GM12878 (cell line): ENCODE data around the gene IGLL1. TPM values are rescaled to one million over a fixed set of nuclear protein-coding genes. Genes with fewer than 3 reads are reported as not detected.

Source experiments
- IKZF1 ChIP-seq: fragments of 450-650 bp; conservative IDR thresholded peaks from 2 replicates; pipeline ENCODE4 v1.6.1; 2017; ENCODE audit warnings: antibody characterized with exemption, mild to moderate bottlenecking
- NR2C2 ChIP-seq: IDR thresholded peaks from 2 replicates; pipeline ENCODE4 v1.6.1; 2011; ENCODE audit warnings: borderline replicate concordance, low read depth; ENCODE audit not compliant: control insufficient read depth, insufficient read length
- SRF ChIP-seq, 2 experiments: IDR thresholded peaks; 2 replicates each; pipeline ENCODE4 v1.6.1; 2011; ENCODE audit warnings: low read depth in 2 of 2, low read length in 2 of 2, mild to moderate bottlenecking in 1 of 2, moderate library complexity in 1 of 2
- ZBTB40 ChIP-seq: fragments of 450-650 bp; IDR thresholded peaks from 2 replicates; pipeline ENCODE4 v1.6.1; 2016; ENCODE audit warnings: mild to moderate bottlenecking, moderate library complexity, borderline replicate concordance
- polyA plus RNA-seq, 11 experiments: library from polyadenylated mRNA; depleted of rRNA in 4 of 11; unstranded in 6 of 11; stranded (reverse) in 5 of 11; fragments of >200 nt; fragmentation: Nextera tagmentation in 4 of 11; fragmentation: Illumina TruSeq in 1 of 11; extraction: Ambion mirVana in 4 of 11; extraction: Trizol in 1 of 11; gene quantifications; 1 replicate in 1 of 11; 2 replicates in 10 of 11; pipeline versions ENCODE4 v1.2.1 to v1.2.3, GENCODE V29; 2011 to 2016; ENCODE audit warnings: inconsistent platforms in 2 of 11, missing spikeins in 2 of 11, low read depth in 1 of 11
- total RNA-seq, 4 experiments: library from RNA; depleted of rRNA in 3 of 4; stranded (reverse); fragments of >200 nt in 3 of 4; fragmentation: Illumina TruSeq in 1 of 4; extraction: Trizol in 1 of 4; gene quantifications; 2 replicates each; pipeline versions ENCODE4 v1.2.1 to v1.2.3, GENCODE V29; 2013 to 2021
- TF ChIP-seq, protein P1 (sequence below): fragments of 450-650 bp; IDR thresholded peaks from 2 replicates; pipeline ENCODE4 v1.6.1; 2017; ENCODE audit warnings: mild to moderate bottlenecking, moderate library complexity

The IGLL1 gene
- total and polyA plus RNA-seq, 10 of the 15 experiments (the other 5 are each of a cell fraction or from before 2014, with no cell fraction given), result not detected

DNA sequence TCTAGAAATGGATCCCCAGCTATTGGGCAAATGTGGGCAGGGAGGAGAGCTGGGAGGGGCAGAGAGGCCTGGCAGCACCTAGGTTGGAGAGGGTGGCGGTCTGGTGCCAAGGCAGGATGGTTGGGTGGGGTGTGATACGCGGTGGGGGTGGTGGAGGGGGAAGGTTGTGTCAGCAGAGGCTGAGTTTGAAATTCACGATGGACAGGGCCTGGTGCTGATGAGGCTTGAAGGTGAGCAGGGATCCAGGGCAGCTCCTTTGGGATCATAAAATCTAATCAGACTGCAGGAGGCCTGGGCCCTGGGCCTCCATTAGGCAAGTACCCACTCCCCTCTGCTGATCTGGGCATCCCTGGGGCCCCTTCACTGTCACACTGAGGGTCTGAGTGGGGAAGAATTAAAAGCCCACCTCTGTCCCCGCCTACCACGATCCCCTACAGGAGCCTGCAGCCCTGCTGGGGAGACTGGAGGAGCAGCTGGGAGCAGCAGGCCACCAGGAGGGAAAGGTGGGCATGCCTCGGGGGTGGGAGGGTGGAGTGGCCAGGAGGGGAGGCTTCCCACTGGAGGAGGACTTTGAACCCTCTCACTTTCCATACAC lies 24.0 kb downstream of the IGLL1 start (continued):
- TF ChIP-seq IKZF1, result no peak
- no peak for TF ChIP-seq NR2C2
- no peak for TF ChIP-seq SRF (IDR thresholded peaks at IDR 0.05; ENCODE audit: low read depth in 2 of 2, low read length in 2 of 2)
- no peak for TF ChIP-seq ZBTB40
- TF ChIP-seq, protein P1, sequence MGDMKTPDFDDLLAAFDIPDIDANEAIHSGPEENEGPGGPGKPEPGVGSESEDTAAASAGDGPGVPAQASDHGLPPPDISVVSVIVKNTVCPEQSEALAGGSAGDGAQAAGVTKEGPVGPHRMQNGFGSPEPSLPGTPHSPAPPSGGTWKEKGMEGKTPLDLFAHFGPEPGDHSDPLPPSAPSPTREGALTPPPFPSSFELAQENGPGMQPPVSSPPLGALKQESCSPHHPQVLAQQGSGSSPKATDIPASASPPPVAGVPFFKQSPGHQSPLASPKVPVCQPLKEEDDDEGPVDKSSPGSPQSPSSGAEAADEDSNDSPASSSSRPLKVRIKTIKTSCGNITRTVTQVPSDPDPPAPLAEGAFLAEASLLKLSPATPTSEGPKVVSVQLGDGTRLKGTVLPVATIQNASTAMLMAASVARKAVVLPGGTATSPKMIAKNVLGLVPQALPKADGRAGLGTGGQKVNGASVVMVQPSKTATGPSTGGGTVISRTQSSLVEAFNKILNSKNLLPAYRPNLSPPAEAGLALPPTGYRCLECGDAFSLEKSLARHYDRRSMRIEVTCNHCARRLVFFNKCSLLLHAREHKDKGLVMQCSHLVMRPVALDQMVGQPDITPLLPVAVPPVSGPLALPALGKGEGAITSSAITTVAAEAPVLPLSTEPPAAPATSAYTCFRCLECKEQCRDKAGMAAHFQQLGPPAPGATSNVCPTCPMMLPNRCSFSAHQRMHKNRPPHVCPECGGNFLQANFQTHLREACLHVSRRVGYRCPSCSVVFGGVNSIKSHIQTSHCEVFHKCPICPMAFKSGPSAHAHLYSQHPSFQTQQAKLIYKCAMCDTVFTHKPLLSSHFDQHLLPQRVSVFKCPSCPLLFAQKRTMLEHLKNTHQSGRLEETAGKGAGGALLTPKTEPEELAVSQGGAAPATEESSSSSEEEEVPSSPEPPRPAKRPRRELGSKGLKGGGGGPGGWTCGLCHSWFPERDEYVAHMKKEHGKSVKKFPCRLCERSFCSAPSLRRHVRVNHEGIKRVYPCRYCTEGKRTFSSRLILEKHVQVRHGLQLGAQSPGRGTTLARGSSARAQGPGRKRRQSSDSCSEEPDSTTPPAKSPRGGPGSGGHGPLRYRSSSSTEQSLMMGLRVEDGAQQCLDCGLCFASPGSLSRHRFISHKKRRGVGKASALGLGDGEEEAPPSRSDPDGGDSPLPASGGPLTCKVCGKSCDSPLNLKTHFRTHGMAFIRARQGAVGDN, result no peak
